ENCODE results near the gene D2HGDH.

DNA sequence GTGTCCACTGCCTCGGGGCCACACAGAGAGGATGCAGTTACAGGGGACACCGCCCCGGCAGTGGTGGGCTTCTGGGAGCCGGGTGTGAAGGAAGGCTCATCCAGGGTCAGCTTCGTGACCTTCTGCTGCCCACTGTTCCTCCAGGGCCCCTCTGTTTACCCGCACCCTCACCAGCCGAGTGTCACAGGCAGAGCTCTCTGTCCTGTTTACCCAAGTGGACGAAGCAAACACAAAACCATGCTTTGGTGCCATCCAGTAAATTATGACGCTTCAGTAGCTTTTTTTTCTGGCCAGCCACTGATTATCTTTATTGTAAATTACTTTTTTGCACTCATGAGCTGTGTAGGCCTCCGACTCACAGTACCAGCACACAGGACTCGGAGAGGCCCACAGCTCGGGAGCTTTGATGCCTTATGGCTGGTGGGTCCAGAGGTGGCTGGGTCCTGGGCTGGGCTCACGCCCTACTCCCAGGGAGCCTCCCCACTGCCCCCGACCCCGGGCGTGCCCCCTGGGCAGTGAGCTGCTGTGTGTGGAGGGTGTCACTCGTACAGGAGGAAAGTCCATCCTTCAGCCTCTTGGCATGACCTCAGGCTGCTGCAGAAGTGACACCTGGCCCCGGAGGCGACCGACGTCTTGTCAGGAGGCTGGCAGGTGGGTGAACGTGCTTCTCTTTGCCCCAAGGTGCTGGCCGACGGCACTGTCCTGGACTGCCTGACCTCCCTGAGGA lies 9.8 kb downstream of the D2HGDH start:
- TF ChIP-seq CTCF (IDR thresholded peaks at IDR 0.05) (no peak), POLR2A (IDR thresholded peaks at IDR 0.05) (no peak), EP300 (IDR thresholded peaks at IDR 0.05) (no peak)

Measured in sigmoid colon (tissue), 4 donors.